Right cardiac atrium (tissue), 5 donors: ENCODE results near the gene BMPR1B. TPM values are rescaled to one million over a fixed set of nuclear protein-coding genes. Genes with fewer than 3 reads are reported as not detected.

ENCODE experiments used
- ATAC-seq, 2 donors: fragments of 200-7000 bp; cut with Tn5 transposase; one replicate each; pipeline versions ENCODE4 v1.8.0 to v1.9.1; 2020; ENCODE audit warnings: moderate library complexity in 2 of 2, mild to moderate bottlenecking in 1 of 2
- DNase-seq, 3 donors: peaks; one replicate each; pipeline ENCODE4 v3.0.0-alpha.2; 2020
- H3K27ac ChIP-seq: one replicate; pipeline ENCODE4 v1.5.1; 2013; ENCODE audit warnings: mild to moderate bottlenecking, low read length, control low read depth, moderate library complexity
- H3K27me3 ChIP-seq: one replicate; pipeline ENCODE4 v1.6.1; 2013; ENCODE audit not compliant: control insufficient read depth, insufficient read depth
- H3K4me1 ChIP-seq: one replicate; pipeline ENCODE4 v1.6.1; 2013; ENCODE audit warnings: low read length; ENCODE audit not compliant: control insufficient read depth, insufficient read depth
- H3K4me3 ChIP-seq: one replicate; pipeline ENCODE4 v1.5.1; 2013; ENCODE audit warnings: low read length, control low read depth
- H3K9me3 ChIP-seq: one replicate; pipeline ENCODE4 v1.6.1; 2013; ENCODE audit warnings: low read length; ENCODE audit not compliant: control insufficient read depth
- WGBS: extraction: QIAGEN DNeasy Blood & Tissue Kit; methylation state at CpG from one replicate; pipeline ENCODE4 v1.1.7; 2013; 5-methylcytosine and 5-hydroxymethylcytosine counted together
- intact Hi-C, 4 donors: fragments of 100-400 bp; cut with DNase I; formaldehyde crosslinking; loops; one replicate each; pipeline versions ENCODE4 v1.11.0 to v1.14.0; 2022 to 2023
- polyA plus RNA-seq: library from polyadenylated mRNA; stranded (reverse); fragments of 200-250 nt; gene quantifications from one replicate; pipeline ENCODE4 v1.2.3, GENCODE V29; 2013
- total RNA-seq, 4 donors: library from RNA; stranded (reverse); fragmentation: NEBNext Ultra II Directional; extraction: Animal tissue kit (Norgen Biotek cat#: 25700); gene quantifications; one replicate each; pipeline ENCODE4 v1.2.1, GENCODE V29; 2021
- donor health status: healthy with polysubstance abuse.
- donor health status: DM: no; HTN: yes; CAD: no.
- donor health status: DM: no; HTN: no; CAD: no.
- donor health status: DM: no; HTN: yes; CAD: no; lungs with severe emphysema.
- donor health status: DM: yes; HTN: yes; CAD: no.

Gene BMPR1B
- total and polyA plus RNA-seq, 5 donors, result 0.20 to 1.5 (median 0.88) TPM

GRCh38 chr4:94877973-94878372, 120.2 kb downstream of the BMPR1B start:
- H3K4me1 ChIP-seq, result no peaks in the 10 kb centered on the region
- no peaks in the 10 kb centered on the region for H3K27me3 ChIP-seq
- 85% methylated on average over 2 of the region's 2 CpGs for WGBS
- DNase-seq (no peak), ATAC-seq (no peak)
- intact Hi-C loops, result no loop called here
- H3K4me3 ChIP-seq, result no peak overlapping the region
- H3K9me3 ChIP-seq, result no peaks in the 10 kb centered on the region
- no peak overlapping the region for H3K27ac ChIP-seq

GRCh38 chr4:94880956-94881355, 123.2 kb downstream of the BMPR1B start:
- WGBS, result 93% methylated on average over 3 of the region's 3 CpGs
- H3K4me3 ChIP-seq, result no peak overlapping the region
- ATAC-seq (no peak), DNase-seq (no peak)
- no peak overlapping the region for H3K27ac ChIP-seq
- no peaks in the 10 kb centered on the region for H3K4me1 ChIP-seq
- intact Hi-C loops, result no loop called here
- no peaks in the 10 kb centered on the region for H3K27me3 ChIP-seq
- no peaks in the 10 kb centered on the region for H3K9me3 ChIP-seq

GRCh38 chr4:94882756-94883155, 125.0 kb downstream of the BMPR1B start:
- Histone ChIP-seq H3K4me3 (no peak overlapping the region), H3K27me3 (no peaks in the 10 kb centered on the region), H3K27ac (no peak overlapping the region), H3K4me1 (no peaks in the 10 kb centered on the region), H3K9me3 (no peaks in the 10 kb centered on the region)
- 67% methylated on average over 2 of the region's 2 CpGs for WGBS
- intact Hi-C loops, result no loop called here
- ATAC-seq (no peak), DNase-seq (no peak)

- intact Hi-C loops, result no loop called here
- Histone ChIP-seq H3K4me1 (no peaks in the 10 kb centered on the region), H3K27me3 (no peaks in the 10 kb centered on the region), H3K27ac (no peak overlapping the region), H3K9me3 (no peaks in the 10 kb centered on the region), H3K4me3 (no peak overlapping the region)
- no peak for DNase-seq
- no peak for ATAC-seq
- WGBS, result 82% methylated on average over 3 of the region's 3 CpGs
These were observed 129.3 kb downstream of the BMPR1B start for GRCh38 chr4:94887027-94887426.

- no peaks in the 10 kb centered on the region for H3K9me3 ChIP-seq
- WGBS, result 57% methylated on average over 1 of the region's 1 CpG
- no peak overlapping the region for H3K4me3 ChIP-seq
- intact Hi-C loops, result no loop called here
- ATAC-seq, result no peak
- no peaks in the 10 kb centered on the region for H3K27me3 ChIP-seq
- H3K27ac ChIP-seq, result no peak overlapping the region
- H3K4me1 ChIP-seq, result no peaks in the 10 kb centered on the region
- no peak for DNase-seq
These were observed 131.8 kb downstream of the BMPR1B start for GRCh38 chr4:94889523-94889922.

- Histone ChIP-seq H3K27ac (no peak overlapping the region), H3K27me3 (no peaks in the 10 kb centered on the region), H3K9me3 (no peaks in the 10 kb centered on the region), H3K4me3 (no peak overlapping the region), H3K4me1 (no peaks in the 10 kb centered on the region)
- 54% methylated on average over 3 of the region's 3 CpGs for WGBS
- ATAC-seq (no peak), DNase-seq (no peak)
- intact Hi-C loops, result no loop called here
These were observed 132.2 kb downstream of the BMPR1B start for GRCh38 chr4:94889946-94890345.

GRCh38 chr4:94890579-94890978, 132.8 kb downstream of the BMPR1B start:
- Histone ChIP-seq H3K4me3 (no peak overlapping the region), H3K4me1 (no peaks in the 10 kb centered on the region), H3K27me3 (no peaks in the 10 kb centered on the region), H3K27ac (no peak overlapping the region), H3K9me3 (no peaks in the 10 kb centered on the region)
- DNase-seq, result no peak
- 88% methylated on average over 3 of the region's 3 CpGs for WGBS
- ATAC-seq, result no peak
- intact Hi-C loops, result no loop called here

GRCh38 chr4:94892051-94892450, 134.3 kb downstream of the BMPR1B start:
- 73% methylated on average over 7 of the region's 7 CpGs for WGBS
- no peak for DNase-seq
- intact Hi-C loops, result no loop called here
- no peak overlapping the region for H3K27ac ChIP-seq
- no peaks in the 10 kb centered on the region for H3K27me3 ChIP-seq
- no peak for ATAC-seq
- H3K4me1 ChIP-seq, result no peaks in the 10 kb centered on the region
- no peak overlapping the region for H3K4me3 ChIP-seq
- no peaks in the 10 kb centered on the region for H3K9me3 ChIP-seq

- H3K4me1 ChIP-seq, result no peaks in the 10 kb centered on the region
- DNase-seq, result no peak
- no peaks in the 10 kb centered on the region for H3K27me3 ChIP-seq
- no peak overlapping the region for H3K4me3 ChIP-seq
- intact Hi-C loops, result no loop called here
- WGBS, result 72% methylated on average over 2 of the region's 2 CpGs
- no peak overlapping the region for H3K27ac ChIP-seq
- no peaks in the 10 kb centered on the region for H3K9me3 ChIP-seq
- no peak for ATAC-seq
These were observed 137.3 kb downstream of the BMPR1B start for GRCh38 chr4:94895081-94895480.

GRCh38 chr4:94897023-94897422, 139.3 kb downstream of the BMPR1B start:
- H3K27ac ChIP-seq, result no peak overlapping the region
- 34% methylated on average over 7 of the region's 7 CpGs for WGBS
- no peaks in the 10 kb centered on the region for H3K4me1 ChIP-seq
- H3K4me3 ChIP-seq, result no peak overlapping the region
- H3K9me3 ChIP-seq, result no peaks in the 10 kb centered on the region
- ATAC-seq (peak in 1 of 2 donors; percentile 16), DNase-seq (no peak)
- no peaks in the 10 kb centered on the region for H3K27me3 ChIP-seq
- intact Hi-C loops, result no loop called here

GRCh38 chr4:94905511-94905910, 147.8 kb downstream of the BMPR1B start:
- ATAC-seq, result no peak
- Histone ChIP-seq H3K27ac (no peak overlapping the region), H3K9me3 (no peaks in the 10 kb centered on the region), H3K27me3 (no peaks in the 10 kb centered on the region), H3K4me3 (no peak overlapping the region), H3K4me1 (no peaks in the 10 kb centered on the region)
- WGBS, result 40% methylated on average over 3 of the region's 3 CpGs
- intact Hi-C loops, result no loop called here
- no peak for DNase-seq

- WGBS, result 92% methylated on average over 3 of the region's 3 CpGs
- H3K4me3 ChIP-seq, result no peak overlapping the region
- intact Hi-C loops, result no loop called here
These were observed 151.9 kb downstream of the BMPR1B start for GRCh38 chr4:94909645-94910044.

More at GRCh38 chr4:94909645-94910044, 151.9 kb downstream of the BMPR1B start:
- no peak for DNase-seq
- Histone ChIP-seq H3K27me3 (no peaks in the 10 kb centered on the region), H3K9me3 (no peaks in the 10 kb centered on the region), H3K27ac (no peak overlapping the region), H3K4me1 (no peaks in the 10 kb centered on the region)
- ATAC-seq, result no peak
